Duodenal mucosa (tissue), 2 donors: Measurements from ENCODE around the gene ITPK1.

ENCODE experiments used
- H3K27ac ChIP-seq: one replicate; pipeline ENCODE4 v1.7.0; 2013; ENCODE audit warnings: low read depth, low read length
- H3K27me3 ChIP-seq, 2 donors: one replicate each; pipeline ENCODE4 v1.7.0; 2013; ENCODE audit warnings: low read length in 2 of 2, control low read depth in 1 of 2; ENCODE audit not compliant: insufficient read depth in 2 of 2, control insufficient read depth in 1 of 2
- H3K36me3 ChIP-seq, 2 donors: one replicate each; pipeline ENCODE4 v1.7.0; 2013; ENCODE audit warnings: low read length in 2 of 2, control low read depth in 1 of 2; ENCODE audit not compliant: insufficient read depth in 2 of 2, control insufficient read depth in 1 of 2
- H3K4me1 ChIP-seq, 2 donors: one replicate each; pipeline ENCODE4 v1.7.0; 2013; ENCODE audit warnings: low read length in 2 of 2, control low read depth in 1 of 2; ENCODE audit not compliant: insufficient read depth in 2 of 2, control insufficient read depth in 1 of 2
- H3K4me3 ChIP-seq, 2 donors: one replicate each; pipeline ENCODE4 v1.7.0; 2013; ENCODE audit warnings: low read length in 2 of 2, low read depth in 1 of 2
- H3K9ac ChIP-seq, 2 donors: one replicate each; pipeline ENCODE4 v1.7.0; 2013; ENCODE audit warnings: low read length in 2 of 2, low read depth in 1 of 2
- H3K9me3 ChIP-seq, 2 donors: one replicate each; pipeline ENCODE4 v1.7.0; 2013; ENCODE audit warnings: low read length in 2 of 2, control low read depth in 1 of 2; ENCODE audit not compliant: control insufficient read depth in 1 of 2

ITPK1 gene

GRCh38 chr14:92980866-92981265 lies 134.9 kb downstream of the ITPK1 start:
- peaks cover 13 to 15% of the 10 kb centered on the region in 2 donors for H3K4me1 ChIP-seq
- no peaks in the 10 kb centered on the region for H3K27me3 ChIP-seq
- H3K27ac ChIP-seq, result no peak overlapping the region
- peaks cover 13 to 50% of the 10 kb centered on the region in 2 donors for H3K36me3 ChIP-seq
- H3K9ac ChIP-seq, result no peak overlapping the region
- no peak overlapping the region for H3K4me3 ChIP-seq
- peaks cover 12 to 22% of the 10 kb centered on the region in 2 donors for H3K9me3 ChIP-seq

GRCh38 chr14:92978229-92979021 lies 137.3 kb downstream of the ITPK1 start:
- Histone ChIP-seq H3K27ac (no peak overlapping the region), H3K4me1 (peaks cover 0 to 3% of the 10 kb centered on the region in 2 donors), H3K4me3 (no peak overlapping the region), H3K9me3 (peaks cover 12 to 22% of the 10 kb centered on the region in 2 donors), H3K27me3 (no peaks in the 10 kb centered on the region), H3K36me3 (peaks cover 10 to 67% of the 10 kb centered on the region in 2 donors), H3K9ac (no peak overlapping the region)

GRCh38 chr14:92976268-92976667 lies 139.5 kb downstream of the ITPK1 start:
- no peak overlapping the region for H3K9ac ChIP-seq
- H3K4me1 ChIP-seq, result peaks cover 0 to 5% of the 10 kb centered on the region in 2 donors
- peaks cover 7 to 57% of the 10 kb centered on the region in 2 donors for H3K36me3 ChIP-seq
- no peak overlapping the region for H3K4me3 ChIP-seq
- H3K9me3 ChIP-seq, result peaks cover 12 to 22% of the 10 kb centered on the region in 2 donors
- H3K27ac ChIP-seq, result no peak overlapping the region
- H3K27me3 ChIP-seq, result no peaks in the 10 kb centered on the region

GRCh38 chr14:92974541-92975345 lies 141.0 kb downstream of the ITPK1 start:
- Histone ChIP-seq H3K4me1 (peaks cover 0 to 5% of the 10 kb centered on the region in 2 donors), H3K27ac (no peak overlapping the region), H3K36me3 (peaks cover 7 to 50% of the 10 kb centered on the region in 2 donors), H3K9ac (no peak overlapping the region), H3K4me3 (no peak overlapping the region), H3K27me3 (no peaks in the 10 kb centered on the region), H3K9me3 (peaks cover 12 to 15% of the 10 kb centered on the region in 2 donors)

DNA sequence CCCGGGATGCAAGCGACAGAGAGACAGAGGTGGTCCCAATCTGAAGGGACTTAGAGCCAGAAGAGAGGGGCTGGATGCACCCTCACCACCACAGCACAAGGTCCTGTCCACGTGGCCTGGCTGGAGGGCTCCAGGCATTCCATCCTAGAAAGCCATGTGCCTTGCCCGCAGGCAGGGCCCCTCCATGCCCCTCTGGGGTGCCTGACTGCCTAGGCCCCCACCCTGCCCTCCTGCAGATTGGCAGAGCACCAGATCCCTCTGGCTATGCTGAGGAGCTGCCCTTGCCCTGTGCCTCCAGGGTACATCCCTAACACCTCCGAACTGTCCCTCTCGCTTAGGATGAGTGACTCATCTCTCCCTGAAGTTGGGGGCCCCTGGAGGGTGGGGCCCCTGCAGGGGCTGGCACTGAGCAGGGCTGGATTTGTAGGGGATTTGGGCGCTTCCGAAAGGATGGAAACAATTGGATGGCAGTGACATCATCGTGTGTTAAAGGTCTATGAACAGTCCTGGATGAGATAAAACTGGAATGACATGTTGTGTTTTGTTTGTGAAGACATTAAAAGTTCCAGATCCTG lies 141.8 kb downstream of the ITPK1 start:
- Histone ChIP-seq H3K9me3 (peaks cover 10 to 13% of the 10 kb centered on the region in 2 donors), H3K27me3 (no peaks in the 10 kb centered on the region), H3K4me1 (peaks cover 0 to 5% of the 10 kb centered on the region in 2 donors), H3K9ac (no peak overlapping the region), H3K36me3 (peaks cover 7 to 47% of the 10 kb centered on the region in 2 donors), H3K27ac (no peak overlapping the region), H3K4me3 (no peak overlapping the region)

GRCh38 chr14:92973261-92973797 lies 142.4 kb downstream of the ITPK1 start:
- Histone ChIP-seq H3K27ac (no peak overlapping the region), H3K27me3 (no peaks in the 10 kb centered on the region), H3K4me3 (no peak overlapping the region), H3K9me3 (peaks cover 5 to 8% of the 10 kb centered on the region in 2 donors), H3K36me3 (peaks cover 7 to 43% of the 10 kb centered on the region in 2 donors), H3K9ac (no peak overlapping the region), H3K4me1 (peaks cover 0 to 5% of the 10 kb centered on the region in 2 donors)

DNA sequence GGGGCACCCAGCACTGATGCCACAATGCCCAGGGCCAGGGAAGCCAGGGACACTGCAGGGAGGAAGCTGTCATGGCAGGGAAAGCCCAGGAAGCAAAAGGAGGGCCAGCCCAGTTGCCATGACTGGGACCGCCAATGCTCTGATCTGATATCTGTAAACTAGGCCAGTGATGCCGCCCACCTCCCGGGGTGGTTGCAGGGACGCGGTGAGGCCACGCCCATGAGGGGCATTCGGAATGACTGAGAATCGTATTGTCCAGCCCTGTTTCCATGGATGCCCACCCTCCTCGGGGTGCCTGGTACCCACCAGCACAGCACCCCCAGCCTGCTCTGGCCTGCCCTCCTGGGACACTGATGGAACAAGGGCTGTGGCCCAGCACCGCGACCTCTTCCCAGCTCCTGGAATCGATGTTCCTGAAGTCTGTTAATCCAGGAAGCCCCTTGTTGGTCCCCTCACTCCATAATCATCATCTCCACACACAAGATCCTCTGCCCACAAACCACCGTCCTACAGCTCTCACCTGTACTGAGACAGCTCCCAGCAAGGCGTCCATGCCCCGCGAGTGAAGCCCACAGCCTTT lies 144.0 kb downstream of the ITPK1 start:
- Histone ChIP-seq H3K9ac (no peak overlapping the region), H3K27ac (no peak overlapping the region), H3K4me3 (no peak overlapping the region), H3K9me3 (peaks cover 0 to 6% of the 10 kb centered on the region in 2 donors), H3K36me3 (peaks cover 3 to 29% of the 10 kb centered on the region in 2 donors), H3K27me3 (no peaks in the 10 kb centered on the region), H3K4me1 (peaks cover 0 to 5% of the 10 kb centered on the region in 2 donors)

- Histone ChIP-seq H3K36me3 (peaks cover 0 to 17% of the 10 kb centered on the region in 2 donors), H3K27me3 (no peaks in the 10 kb centered on the region), H3K9ac (no peak overlapping the region), H3K4me1 (peaks cover 0 to 5% of the 10 kb centered on the region in 2 donors), H3K27ac (peak overlapping the region; percentile 32), H3K4me3 (no peak overlapping the region), H3K9me3 (no peaks in the 10 kb centered on the region)
Measured at GRCh38 chr14:92970271-92970670, 145.5 kb downstream of the ITPK1 start.

GRCh38 chr14:92969871-92970270 lies 145.9 kb downstream of the ITPK1 start:
- peaks cover 0 to 13% of the 10 kb centered on the region in 2 donors for H3K36me3 ChIP-seq
- no peak overlapping the region for H3K4me3 ChIP-seq
- H3K9me3 ChIP-seq, result no peaks in the 10 kb centered on the region
- H3K27me3 ChIP-seq, result no peaks in the 10 kb centered on the region
- no peak overlapping the region for H3K9ac ChIP-seq
- peak overlapping the region; percentile 32 for H3K27ac ChIP-seq
- H3K4me1 ChIP-seq, result peaks cover 0 to 5% of the 10 kb centered on the region in 2 donors
